Measurements from ENCODE around the gene PNMA6E. TPM values are rescaled to one million over a fixed set of nuclear protein-coding genes. Genes with fewer than 3 reads are reported as not detected.
A peak's percentile ranks its signal among the peaks of the same experiment; 100 is the strongest.

PNMA6E gene
- total and polyA plus RNA-seq, 9 of the 15 experiments (the other 6 are each of a cell fraction or from before 2014, with no cell fraction given) = 0.03 TPM; not detected in 8

GRCh38 chrX:153446950-153447580 is 45.9 kb upstream of the PNMA6E start:
- DNase-seq (ENCODE audit: extremely low read depth in 1 of 4, low spot score in 3 of 4) = no peak
- in situ Hi-C loops (cut with MboI) (no loop called here), intact Hi-C loops (cut with micrococcal nuclease) (no loop called here)
- H3K27ac ChIP-seq (ENCODE audit: extremely low read depth, low read depth, low read length) = no peak overlapping the region
- peak overlapping the region in 1 of 2 experiments; percentile 17; a peak in 1 of 4 replicates for H3K9ac ChIP-seq (ENCODE audit: insufficient read depth in 1 of 2, low read depth in 2 of 2, low read length in 2 of 2)
- TF ChIP-seq, protein P1, sequence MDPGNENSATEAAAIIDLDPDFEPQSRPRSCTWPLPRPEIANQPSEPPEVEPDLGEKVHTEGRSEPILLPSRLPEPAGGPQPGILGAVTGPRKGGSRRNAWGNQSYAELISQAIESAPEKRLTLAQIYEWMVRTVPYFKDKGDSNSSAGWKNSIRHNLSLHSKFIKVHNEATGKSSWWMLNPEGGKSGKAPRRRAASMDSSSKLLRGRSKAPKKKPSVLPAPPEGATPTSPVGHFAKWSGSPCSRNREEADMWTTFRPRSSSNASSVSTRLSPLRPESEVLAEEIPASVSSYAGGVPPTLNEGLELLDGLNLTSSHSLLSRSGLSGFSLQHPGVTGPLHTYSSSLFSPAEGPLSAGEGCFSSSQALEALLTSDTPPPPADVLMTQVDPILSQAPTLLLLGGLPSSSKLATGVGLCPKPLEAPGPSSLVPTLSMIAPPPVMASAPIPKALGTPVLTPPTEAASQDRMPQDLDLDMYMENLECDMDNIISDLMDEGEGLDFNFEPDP (CRISPR knock-in tag; IDR thresholded peaks at IDR 0.05) = no peak
- TF ChIP-seq LEF1 (IDR thresholded peaks at IDR 0.05) (no peak), SIRT6 (IDR thresholded peaks at IDR 0.05; ENCODE audit: low read depth, low read length) (no peak), ZNF778 (CRISPR knock-in tag; IDR thresholded peaks at IDR 0.05) (no peak), CBX1 (IDR thresholded peaks at IDR 0.05; ENCODE audit: low read depth) (no peak), ETS1 (conservative IDR thresholded peaks at IDR 0.05; ENCODE audit: control insufficient read depth, low read depth, low read length) (no peak), MIER1 (IDR thresholded peaks at IDR 0.05; ENCODE audit: low read depth) (no peak), ZNF263 (CRISPR knock-in tag; IDR thresholded peaks at IDR 0.05; ENCODE audit: borderline replicate concordance) (no peak), ZNF24 (IDR thresholded peaks at IDR 0.05) (no peak)
- TF ChIP-seq, protein P2, sequence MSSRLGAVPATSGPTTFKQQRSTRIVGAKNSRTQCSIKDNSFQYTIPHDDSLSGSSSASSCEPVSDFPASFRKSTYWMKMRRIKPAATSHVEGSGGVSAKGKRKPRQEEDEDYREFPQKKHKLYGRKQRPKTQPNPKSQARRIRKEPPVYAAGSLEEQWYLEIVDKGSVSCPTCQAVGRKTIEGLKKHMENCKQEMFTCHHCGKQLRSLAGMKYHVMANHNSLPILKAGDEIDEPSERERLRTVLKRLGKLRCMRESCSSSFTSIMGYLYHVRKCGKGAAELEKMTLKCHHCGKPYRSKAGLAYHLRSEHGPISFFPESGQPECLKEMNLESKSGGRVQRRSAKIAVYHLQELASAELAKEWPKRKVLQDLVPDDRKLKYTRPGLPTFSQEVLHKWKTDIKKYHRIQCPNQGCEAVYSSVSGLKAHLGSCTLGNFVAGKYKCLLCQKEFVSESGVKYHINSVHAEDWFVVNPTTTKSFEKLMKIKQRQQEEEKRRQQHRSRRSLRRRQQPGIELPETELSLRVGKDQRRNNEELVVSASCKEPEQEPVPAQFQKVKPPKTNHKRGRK (tag; IDR thresholded peaks at IDR 0.05) = no peak
- H4K20me1 ChIP-seq (replicated peaks; ENCODE audit: control insufficient read depth, insufficient read depth, low read length) = no peaks in the 10 kb centered on the region
- H3K4me1 ChIP-seq (replicated peaks in 1 of 2; ENCODE audit: control insufficient read depth in 2 of 2, insufficient read depth in 2 of 2, low read length in 2 of 2) = peaks cover 0 to 41% of the 10 kb centered on the region in 2 experiments; a peak in 2 of 5 replicates
- ChIA-PET CTCF (ENCODE audit: low intra/inter-chr PET ratio) (no interaction called here), POLR2A (interaction anchor here (0.6 to 0.9 kb wide), 3 partner anchors 11 to 31 kb away, joined by 3 to 4 read pairs (median 3); no protein-coding TSS in a partner anchor)
- no peaks in the 10 kb centered on the region for H3K79me2 ChIP-seq (ENCODE audit: control insufficient read depth, insufficient read depth, low read length)
- BruUV-seq (replicated peaks) = no TSS peak
- FAIRE-seq = no peak
- no peak overlapping the region for H3K4me2 ChIP-seq (ENCODE audit: insufficient read depth, low read length)
- 90% methylated on average over 11 of the region's 17 CpGs for WGBS (ENCODE audit: insufficient coverage, low coverage, missing lambda C conversion rate)
- peaks cover 22% of the 10 kb centered on the region; the same call in 2 of the 3 replicates for H3K36me3 ChIP-seq (ENCODE audit: control insufficient read depth, insufficient read depth, low read length)
- H3K27me3 ChIP-seq (ENCODE audit: control insufficient read depth in 2 of 2, insufficient read depth in 2 of 2, low read length in 2 of 2) = no peaks in the 10 kb centered on the region; a peak in 1 of 5 replicates
- no peak overlapping the region for H3K4me3 ChIP-seq
- H2AFZ ChIP-seq (ENCODE audit: low read depth, low read length) = no peak overlapping the region
- H3K9me3 ChIP-seq (replicated peaks; ENCODE audit: control insufficient read depth, insufficient read depth, low read depth, low read length) = no peaks in the 10 kb centered on the region
- H3K9me1 ChIP-seq (ENCODE audit: control insufficient read depth, insufficient read depth, low read length) = no peaks in the 10 kb centered on the region
- no peak for ATAC-seq

Measured in K562 (cell line).